ENCODE results near the gene CACYBP. TPM values are rescaled to one million over a fixed set of nuclear protein-coding genes. Genes with fewer than 3 reads are reported as not detected.

CACYBP gene
- total RNA-seq, 2 donors from 2014 or later, result 289 to 427 TPM

DNA sequence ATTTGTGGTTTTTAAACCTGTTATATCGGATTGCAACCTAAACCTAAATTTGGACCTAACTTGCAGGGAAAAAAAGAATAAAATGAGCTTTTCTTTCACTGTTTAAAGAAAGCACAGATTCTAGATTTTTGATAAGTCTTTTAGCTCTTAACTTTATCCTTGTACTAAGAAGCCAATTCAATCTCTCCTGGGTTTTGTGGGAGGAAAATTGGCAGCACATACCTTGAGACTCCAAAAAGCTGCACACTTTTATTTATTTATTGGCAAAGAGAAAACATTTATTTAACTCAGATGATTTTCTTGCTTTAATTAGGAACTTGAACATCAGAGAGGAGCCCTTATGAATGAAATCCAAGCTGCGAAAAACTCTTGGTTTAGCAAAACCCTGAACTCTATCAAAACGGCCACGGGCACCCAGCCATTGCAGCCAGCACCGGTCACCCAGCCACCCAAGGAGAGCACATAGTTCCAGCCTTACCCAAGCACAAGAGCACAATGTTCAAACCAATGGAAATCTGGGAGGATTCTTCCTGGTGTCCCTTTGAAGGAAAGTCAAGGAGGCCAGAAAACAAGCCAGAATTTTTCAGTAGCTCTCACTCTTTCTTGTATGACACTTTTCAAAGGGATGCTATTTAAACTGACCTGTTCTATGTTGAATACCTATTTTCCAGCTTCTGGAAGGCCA, 10.1 kb upstream of the CACYBP start:
- Mint-ChIP-seq H3K27ac (peak overlapping the region; percentile 93), H3K36me3 (ENCODE audit: low read depth) (peaks cover 28% of the 10 kb centered on the region), H3K4me1 (peaks cover 16% of the 10 kb centered on the region), H3K27me3 (no peaks in the 10 kb centered on the region), H3K4me3 (peak overlapping the region; percentile 88), H3K9me3 (no peaks in the 10 kb centered on the region)
- no peak for ATAC-seq (replicated peaks)

DNA sequence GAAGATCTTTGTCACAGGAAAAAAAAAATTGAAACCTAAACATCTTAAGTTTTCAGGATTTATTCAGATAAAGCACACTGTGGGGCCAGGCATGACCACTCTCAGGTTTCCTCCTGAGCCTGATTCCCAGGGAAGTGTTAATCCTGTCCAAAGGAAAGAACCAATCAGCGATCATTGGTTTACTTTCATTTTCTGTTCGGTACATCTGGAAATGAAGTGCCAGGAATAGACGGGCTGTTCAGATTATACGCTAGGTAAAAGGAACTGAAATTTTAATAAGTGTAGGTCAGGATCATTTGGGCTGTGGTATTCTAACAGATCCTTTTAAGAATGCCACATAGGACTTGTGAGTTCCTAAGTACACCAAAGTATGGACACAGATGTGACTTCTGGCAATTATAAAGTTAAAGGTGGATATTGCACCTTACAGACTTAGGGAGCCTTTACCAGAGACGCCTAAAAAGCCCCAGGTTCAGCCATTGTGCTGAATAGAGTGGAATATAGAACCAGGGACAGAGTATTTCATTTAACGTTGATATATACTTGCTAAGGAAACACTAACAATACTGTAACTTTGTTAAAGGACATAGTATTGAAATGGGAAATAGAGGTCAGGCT, 9.3 kb upstream of the CACYBP start:
- Mint-ChIP-seq H3K27ac (peak overlapping the region; percentile 93), H3K36me3 (ENCODE audit: low read depth) (peaks cover 33% of the 10 kb centered on the region), H3K27me3 (no peaks in the 10 kb centered on the region), H3K9me3 (no peaks in the 10 kb centered on the region), H3K4me3 (peak overlapping the region; percentile 88), H3K4me1 (peaks cover 16% of the 10 kb centered on the region)
- ATAC-seq (replicated peaks), result peak; percentile 73

DNA sequence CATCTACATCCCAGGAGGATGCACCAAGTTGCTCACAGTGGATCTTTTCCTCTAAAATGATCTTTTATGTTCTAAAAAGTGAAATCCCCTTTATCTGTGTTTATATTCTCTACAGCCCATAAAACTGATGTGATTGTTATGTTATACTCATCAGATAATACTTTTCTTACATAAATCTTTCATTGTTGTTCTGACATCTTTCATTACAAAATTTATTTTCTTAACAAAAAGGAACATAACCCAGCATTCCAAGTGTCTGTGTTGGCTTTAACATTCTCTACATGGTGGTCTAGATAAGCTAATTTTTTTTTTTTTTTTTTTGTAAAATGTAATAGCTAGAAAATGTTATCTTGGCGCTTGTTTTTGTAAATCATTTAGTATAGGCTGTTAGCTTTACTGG, 8.3 kb upstream of the CACYBP start:
- ATAC-seq (replicated peaks), result no peak
- no peak overlapping the region for H3K4me3 Mint-ChIP-seq
- H3K27me3 Mint-ChIP-seq, result no peaks in the 10 kb centered on the region
- peaks cover 33% of the 10 kb centered on the region for H3K36me3 Mint-ChIP-seq (ENCODE audit: low read depth)
- peaks cover 16% of the 10 kb centered on the region for H3K4me1 Mint-ChIP-seq
- no peaks in the 10 kb centered on the region for H3K9me3 Mint-ChIP-seq
- no peak overlapping the region for H3K27ac Mint-ChIP-seq

DNA sequence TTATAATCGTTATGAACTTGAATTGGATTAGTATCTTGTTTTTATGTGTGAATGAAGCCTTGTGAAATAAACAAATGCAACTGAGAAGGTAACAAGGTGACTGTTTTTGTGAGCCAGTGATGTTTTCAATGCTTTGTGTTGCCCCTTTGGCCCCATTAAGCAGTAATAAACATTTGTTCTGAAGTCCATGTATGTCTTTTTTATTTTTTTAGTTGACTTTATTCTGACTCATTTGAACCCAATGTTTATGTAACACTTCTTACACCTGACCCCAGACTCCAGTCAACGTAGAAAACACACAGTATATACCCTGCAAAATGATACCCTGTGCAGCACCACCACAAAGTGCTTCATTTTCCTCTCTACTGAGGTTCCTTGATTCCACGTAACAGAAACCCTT, 4.6 kb upstream of the CACYBP start:
- Mint-ChIP-seq H3K9me3 (no peaks in the 10 kb centered on the region), H3K27me3 (no peaks in the 10 kb centered on the region), H3K27ac (no peak overlapping the region), H3K4me1 (peaks cover 11% of the 10 kb centered on the region), H3K4me3 (no peak overlapping the region), H3K36me3 (ENCODE audit: low read depth) (peaks cover 35% of the 10 kb centered on the region)
- ATAC-seq (replicated peaks), result no peak

GRCh38 chr1:174995916-174996315, 3.8 kb upstream of the CACYBP start:
- no peaks in the 10 kb centered on the region for H3K27me3 Mint-ChIP-seq
- peaks cover 11% of the 10 kb centered on the region for H3K4me1 Mint-ChIP-seq
- H3K9me3 Mint-ChIP-seq, result no peaks in the 10 kb centered on the region
- no peak for ATAC-seq (replicated peaks)
- no peak overlapping the region for H3K27ac Mint-ChIP-seq
- peaks cover 36% of the 10 kb centered on the region for H3K36me3 Mint-ChIP-seq (ENCODE audit: low read depth)
- H3K4me3 Mint-ChIP-seq, result no peak overlapping the region

DNA sequence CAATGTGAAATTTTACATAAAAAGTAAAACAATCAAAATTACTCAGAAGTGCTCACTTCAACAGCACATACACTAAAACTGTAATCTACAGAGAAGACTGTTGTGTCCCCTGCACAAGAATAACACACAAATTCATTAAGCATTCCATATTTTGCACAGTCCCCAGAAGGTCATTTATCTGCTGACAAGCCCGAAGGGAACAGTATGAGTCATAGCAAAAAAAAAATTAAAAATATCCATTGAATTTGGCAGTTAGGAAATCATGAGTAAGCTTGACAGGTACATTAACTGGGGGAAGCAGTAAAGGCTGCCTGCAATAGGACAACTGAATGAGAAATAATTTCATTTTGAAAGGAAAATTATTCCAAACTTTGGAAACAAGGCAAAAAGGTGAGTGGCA, 3.3 kb upstream of the CACYBP start:
- no peak overlapping the region for H3K4me3 Mint-ChIP-seq
- H3K4me1 Mint-ChIP-seq, result peaks cover 11% of the 10 kb centered on the region
- no peak for ATAC-seq (replicated peaks)
- H3K36me3 Mint-ChIP-seq (ENCODE audit: low read depth), result peaks cover 42% of the 10 kb centered on the region
- H3K9me3 Mint-ChIP-seq, result no peaks in the 10 kb centered on the region
- no peak overlapping the region for H3K27ac Mint-ChIP-seq
- no peaks in the 10 kb centered on the region for H3K27me3 Mint-ChIP-seq

DNA sequence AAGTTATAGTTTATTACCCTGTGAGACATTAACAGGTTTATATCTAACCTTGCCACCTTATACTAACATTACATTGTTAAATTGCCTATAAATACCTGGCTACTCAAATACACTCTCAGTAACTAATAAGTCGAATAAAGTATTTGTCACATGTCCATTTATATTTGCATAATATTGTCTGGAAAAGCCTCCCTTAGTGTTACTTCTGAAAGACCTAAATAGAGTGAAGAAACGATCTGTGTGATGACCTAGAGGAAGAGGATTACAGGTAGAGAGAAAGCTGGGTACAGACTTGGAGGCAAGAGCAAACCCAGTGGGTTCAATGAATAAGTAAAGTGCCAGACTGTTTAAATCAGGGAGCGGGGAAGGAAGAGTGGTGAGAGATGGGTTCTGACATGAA, 2.7 kb upstream of the CACYBP start:
- Mint-ChIP-seq H3K36me3 (ENCODE audit: low read depth) (peaks cover 48% of the 10 kb centered on the region), H3K27ac (no peak overlapping the region), H3K27me3 (no peaks in the 10 kb centered on the region), H3K4me1 (peaks cover 12% of the 10 kb centered on the region), H3K9me3 (no peaks in the 10 kb centered on the region), H3K4me3 (no peak overlapping the region)
- no peak for ATAC-seq (replicated peaks)

- no peak for ATAC-seq (replicated peaks)
- no peaks in the 10 kb centered on the region for H3K9me3 Mint-ChIP-seq
- H3K27ac Mint-ChIP-seq, result no peak overlapping the region
- H3K4me3 Mint-ChIP-seq, result no peak overlapping the region
- H3K27me3 Mint-ChIP-seq, result no peaks in the 10 kb centered on the region
- peaks cover 59% of the 10 kb centered on the region for H3K36me3 Mint-ChIP-seq (ENCODE audit: low read depth)
- H3K4me1 Mint-ChIP-seq, result peaks cover 19% of the 10 kb centered on the region
Measured at GRCh38 chr1:174998569-174999215, 1.1 kb upstream of the CACYBP start.

GRCh38 chr1:174999216-174999935, 371 bp upstream of the CACYBP start:
- H3K36me3 Mint-ChIP-seq (ENCODE audit: low read depth), result peaks cover 60% of the 10 kb centered on the region
- H3K27ac Mint-ChIP-seq, result no peak overlapping the region
- no peaks in the 10 kb centered on the region for H3K9me3 Mint-ChIP-seq
- no peaks in the 10 kb centered on the region for H3K27me3 Mint-ChIP-seq
- H3K4me3 Mint-ChIP-seq, result no peak overlapping the region
- peaks cover 23% of the 10 kb centered on the region for H3K4me1 Mint-ChIP-seq
- peak; percentile 81 for ATAC-seq (replicated peaks)

DNA sequence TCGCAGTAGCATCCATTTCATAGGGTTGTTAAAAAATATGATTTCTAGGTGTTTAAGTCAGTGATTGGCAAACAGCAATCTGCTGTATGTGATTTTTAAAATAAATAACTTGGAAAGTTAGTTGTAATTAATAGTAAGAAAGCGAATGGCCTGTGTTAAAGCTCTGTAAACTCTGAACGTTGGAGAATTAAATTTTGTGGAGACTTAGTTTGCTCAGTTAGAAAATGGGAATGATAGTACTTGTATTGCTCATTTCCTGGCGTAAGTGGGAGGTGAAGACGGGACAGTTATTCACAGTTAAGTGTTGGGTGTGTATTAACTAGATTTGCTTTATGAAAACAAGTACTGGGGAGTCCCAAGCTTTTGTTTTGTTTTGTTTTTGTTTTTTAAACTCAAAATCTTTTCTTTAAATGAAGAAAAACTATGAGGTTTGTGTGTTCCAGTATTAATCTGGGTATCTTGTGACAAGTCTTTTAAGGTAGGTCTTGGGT, 995 bp downstream of the CACYBP start:
- peaks cover 33% of the 10 kb centered on the region for H3K4me1 Mint-ChIP-seq
- H3K27me3 Mint-ChIP-seq, result no peaks in the 10 kb centered on the region
- H3K4me3 Mint-ChIP-seq, result no peak overlapping the region
- H3K9me3 Mint-ChIP-seq, result no peaks in the 10 kb centered on the region
- H3K36me3 Mint-ChIP-seq (ENCODE audit: low read depth), result peaks cover 68% of the 10 kb centered on the region
- peak; percentile 12 for ATAC-seq (replicated peaks)
- H3K27ac Mint-ChIP-seq, result no peak overlapping the region

- Mint-ChIP-seq H3K4me3 (no peak overlapping the region), H3K36me3 (ENCODE audit: low read depth) (peaks cover 79% of the 10 kb centered on the region), H3K9me3 (no peaks in the 10 kb centered on the region), H3K27ac (no peak overlapping the region), H3K27me3 (no peaks in the 10 kb centered on the region), H3K4me1 (peaks cover 26% of the 10 kb centered on the region)
- no peak for ATAC-seq (replicated peaks)
Measured at GRCh38 chr1:175002910-175003517, 3.3 kb downstream of the CACYBP start.

- no peak for ATAC-seq (replicated peaks)
- H3K27me3 Mint-ChIP-seq, result no peaks in the 10 kb centered on the region
- H3K4me3 Mint-ChIP-seq, result no peak overlapping the region
- no peak overlapping the region for H3K27ac Mint-ChIP-seq
- H3K4me1 Mint-ChIP-seq, result peaks cover 28% of the 10 kb centered on the region
- H3K36me3 Mint-ChIP-seq (ENCODE audit: low read depth), result peaks cover 84% of the 10 kb centered on the region
- no peaks in the 10 kb centered on the region for H3K9me3 Mint-ChIP-seq
Measured at GRCh38 chr1:175003521-175003920, 3.8 kb downstream of the CACYBP start.

DNA sequence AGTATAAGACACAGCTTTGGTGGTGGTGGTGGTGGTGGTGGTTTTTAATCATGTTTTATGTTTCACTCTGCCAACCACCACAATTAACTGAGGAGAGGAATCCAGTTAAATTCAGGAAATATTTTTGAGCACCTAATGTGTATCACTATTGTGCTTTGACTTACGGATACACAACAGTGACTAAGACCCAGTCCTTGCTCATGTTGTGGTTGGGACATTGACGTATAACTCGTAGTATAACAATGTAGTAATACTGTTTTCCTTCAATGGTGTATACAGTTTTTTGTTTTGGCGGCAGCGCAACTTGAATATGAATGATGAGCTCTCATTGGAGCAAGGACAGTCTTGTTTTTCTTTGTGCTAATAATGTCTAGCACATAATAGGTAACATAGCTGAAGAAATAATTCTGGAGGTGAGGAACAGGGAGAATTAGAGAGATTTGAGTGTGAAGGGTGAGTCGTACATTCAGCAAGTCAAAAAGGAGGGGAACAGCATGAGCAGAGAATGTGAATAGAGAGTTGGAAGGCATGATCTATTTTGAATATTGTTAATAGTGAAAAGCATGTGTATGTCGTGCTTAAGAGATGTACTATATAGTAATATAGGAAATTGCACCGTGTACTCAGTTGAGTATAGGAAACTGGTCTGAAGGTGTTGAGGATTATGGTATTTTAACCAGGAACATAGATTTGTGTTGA, 5.5 kb downstream of the CACYBP start:
- peak overlapping the region; percentile 84 for H3K27ac Mint-ChIP-seq
- H3K27me3 Mint-ChIP-seq, result no peaks in the 10 kb centered on the region
- H3K9me3 Mint-ChIP-seq, result no peaks in the 10 kb centered on the region
- ATAC-seq (replicated peaks), result peak; percentile 74
- H3K36me3 Mint-ChIP-seq (ENCODE audit: low read depth), result peaks cover 100% of the 10 kb centered on the region
- peaks cover 33% of the 10 kb centered on the region for H3K4me1 Mint-ChIP-seq
- peak overlapping the region; percentile 52 for H3K4me3 Mint-ChIP-seq

DNA sequence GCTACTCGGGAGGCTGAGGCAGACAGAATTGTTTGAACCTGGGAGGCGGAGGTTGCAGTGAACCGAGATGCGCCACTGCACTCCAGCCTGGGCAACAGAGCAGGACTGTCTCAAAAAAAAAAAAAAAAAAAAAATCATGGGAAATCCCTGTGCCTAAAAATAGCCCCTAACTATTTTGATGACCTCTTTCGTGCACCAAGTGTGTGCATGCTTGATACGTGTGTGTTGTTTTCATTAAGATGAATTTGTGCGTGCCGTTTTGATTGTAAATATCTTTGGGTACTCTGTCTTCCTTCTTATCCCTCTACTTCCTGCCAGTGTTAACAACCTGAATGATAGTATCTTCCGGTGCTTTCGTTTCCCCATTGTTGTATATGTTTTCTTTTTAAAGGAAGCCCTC, 9.8 kb downstream of the CACYBP start:
- H3K27ac Mint-ChIP-seq, result peak overlapping the region; percentile 7
- H3K36me3 Mint-ChIP-seq (ENCODE audit: low read depth), result peaks cover 100% of the 10 kb centered on the region
- peaks cover 19% of the 10 kb centered on the region for H3K4me1 Mint-ChIP-seq
- ATAC-seq (replicated peaks), result no peak
- H3K27me3 Mint-ChIP-seq, result no peaks in the 10 kb centered on the region
- H3K9me3 Mint-ChIP-seq, result no peaks in the 10 kb centered on the region
- H3K4me3 Mint-ChIP-seq, result no peak overlapping the region

Data from activated T-helper 17 cell treated with anti-CD3 and anti-CD28 coated beads, Interleukin-2, amount 50 U/mL, for 72 hours (primary cell).